HepG2 (cell line): ENCODE results near the gene FBXO48. TPM values are rescaled to one million over a fixed set of nuclear protein-coding genes. Genes with fewer than 3 reads are reported as not detected.

Experiments used
- ATAC-seq: fragments of 200-7000 bp; cut with Tn5 transposase; 3 replicates; pipeline ENCODE4 v1.9.1; 2020; ENCODE audit warnings: mild to moderate bottlenecking, moderate library complexity
- BruUV-seq: library from RNA; stranded (reverse); fragments of 400-500 nt; replicated peaks from 2 replicates; lab custom pipeline; 2021; lab: Mats Ljungman, UMichigan
- CTCF ChIA-PET: fragments of 300-600 bp; formaldehyde crosslinking; extraction: SDS; loops from one replicate; lab custom pipeline; 2021; ENCODE audit warnings: low total read pairs, inconsistent platforms, low intra/inter-chr PET ratio; lab: Yijun Ruan, JAX
- POLR2A ChIA-PET: fragments of 350-600 bp; sonication (Branson Sonifier 250); formaldehyde crosslinking; loops from one replicate; lab custom pipeline; 2020; ENCODE audit warnings: antibody characterized with exemption, inconsistent platforms; lab: Yijun Ruan, JAX
- DNase-seq: peaks from one replicate; pipeline ENCODE4 v3.0.0-alpha.2; 2015; ENCODE audit warnings: low spot score
- FAIRE-seq: peaks from 3 replicates; lab custom pipeline; 2011; peaks lifted over from hg19 to GRCh38; lab: Jason Lieb, UNC
- H2AFZ ChIP-seq: one replicate; pipeline ENCODE4 v1.6.1; 2011; ENCODE audit warnings: low read length, inconsistent platforms
- H3K27ac ChIP-seq: fragments of 300-600 bp; 3 replicates; pipeline ENCODE4 v1.8.0; 2011; ENCODE audit warnings: mixed run types, mild to moderate bottlenecking, mixed read lengths, low read length, inconsistent platforms; ENCODE audit not compliant: insufficient read depth; ENCODE audit errors: extremely low read length
- H3K27me3 ChIP-seq, 2 experiments: fragments of 200-600 bp in 1 of 2; 2 replicates in 1 of 2; 3 replicates in 1 of 2; pipeline versions ENCODE4 v1.6.0 to v1.8.0; 2011; ENCODE audit warnings: low read length in 2 of 2, mild to moderate bottlenecking in 2 of 2, moderate library complexity in 2 of 2, inconsistent platforms in 1 of 2; ENCODE audit not compliant: insufficient read depth in 2 of 2, control insufficient read depth in 1 of 2
- H3K36me3 ChIP-seq, 2 experiments: fragments of 200-600 bp in 1 of 2; replicated peaks in 1 of 2; 2 replicates in 1 of 2; 3 replicates in 1 of 2; pipeline versions ENCODE4 v1.5.1 to v1.8.0; 2011; ENCODE audit warnings: low read length in 2 of 2, inconsistent platforms in 1 of 2; ENCODE audit not compliant: insufficient read depth in 2 of 2, control insufficient read depth in 1 of 2
- H3K4me1 ChIP-seq: 2 replicates; pipeline ENCODE4 v1.5.1; 2012; ENCODE audit warnings: low read length, inconsistent platforms; ENCODE audit not compliant: insufficient read depth
- H3K4me2 ChIP-seq: 2 replicates; pipeline ENCODE4 v1.6.0; 2011; ENCODE audit warnings: low read depth, low read length, inconsistent platforms
- H3K4me3 ChIP-seq, 3 experiments: fragments of 200-600 bp in 1 of 3; sonication (generic), shearing (Covaris generic) in 1 of 3; replicated peaks in 1 of 3; 2 replicates each; pipeline ENCODE4 v1.5.1; 2011 to 2016; ENCODE audit warnings: low read length in 3 of 3, inconsistent platforms in 2 of 3, low read depth in 2 of 3, mild to moderate bottlenecking in 2 of 3, control low read depth in 1 of 3, mixed read lengths in 1 of 3; ENCODE audit not compliant: insufficient read depth in 1 of 3
- H3K79me2 ChIP-seq: one replicate; pipeline ENCODE4 v1.6.1; 2011; ENCODE audit warnings: low read length, inconsistent platforms; ENCODE audit not compliant: insufficient read depth
- H3K9ac ChIP-seq: 2 replicates; pipeline ENCODE4 v1.6.0; 2011; ENCODE audit warnings: mild to moderate bottlenecking, low read depth, low read length, inconsistent platforms; ENCODE audit not compliant: insufficient read depth
- H3K9me3 ChIP-seq: 2 replicates; pipeline ENCODE4 v1.5.1; 2012; ENCODE audit warnings: mild to moderate bottlenecking, low read length
- H4K20me1 ChIP-seq: 2 replicates; pipeline ENCODE4 v1.6.0; 2011; ENCODE audit warnings: inconsistent platforms, mild to moderate bottlenecking, low read length, moderate library complexity; ENCODE audit not compliant: insufficient read depth
- GLI4 ChIP-seq: sonication (generic); formaldehyde crosslinking; IDR thresholded peaks from 2 replicates; pipeline ENCODE4 v1.5.1; 2020; ENCODE audit warnings: missing genetic modification reagents, mild to moderate bottlenecking, moderate library complexity, borderline replicate concordance
- GRHL1 ChIP-seq: sonication (generic); formaldehyde crosslinking; conservative IDR thresholded peaks from 2 replicates; pipeline ENCODE4 v1.8.0; 2022; ENCODE audit warnings: missing genetic modification reagents
- GZF1 ChIP-seq: sonication (generic); formaldehyde crosslinking; IDR thresholded peaks from 2 replicates; pipeline ENCODE4 v1.5.1; 2020; ENCODE audit warnings: mild to moderate bottlenecking, missing genetic modification reagents
- MTERF4 ChIP-seq: sonication (generic); formaldehyde crosslinking; IDR thresholded peaks from 2 replicates; pipeline ENCODE4 v1.8.0; 2023; ENCODE audit warnings: mild to moderate bottlenecking, missing genetic modification reagents
- NFE2 ChIP-seq: sonication (generic); formaldehyde crosslinking; IDR thresholded peaks from 2 replicates; pipeline ENCODE4 v1.4.0; 2020; ENCODE audit warnings: missing genetic modification reagents
- SALL1 ChIP-seq: sonication (generic); formaldehyde crosslinking; IDR thresholded peaks from 2 replicates; pipeline ENCODE4 v1.8.0; 2022; ENCODE audit warnings: mild to moderate bottlenecking, missing genetic modification reagents
- SCMH1 ChIP-seq: sonication (generic); formaldehyde crosslinking; IDR thresholded peaks from 2 replicates; pipeline ENCODE4 v1.9.0; 2021; ENCODE audit warnings: missing genetic modification reagents, mild to moderate bottlenecking, borderline replicate concordance
- ZNF275 ChIP-seq: sonication (generic); formaldehyde crosslinking; IDR thresholded peaks from 2 replicates; pipeline ENCODE4 v1.8.0; 2022; ENCODE audit warnings: missing genetic modification reagents, mild to moderate bottlenecking, inconsistent platforms, borderline replicate concordance
- ZNF337 ChIP-seq: sonication (generic); formaldehyde crosslinking; IDR thresholded peaks from 2 replicates; pipeline ENCODE4 v1.5.1; 2020; ENCODE audit warnings: missing genetic modification reagents, low read depth, mild to moderate bottlenecking, borderline replicate concordance
- ZNF383 ChIP-seq: sonication (generic); formaldehyde crosslinking; IDR thresholded peaks from 2 replicates; pipeline ENCODE4 v1.4.0; 2020; ENCODE audit warnings: missing genetic modification reagents, mild to moderate bottlenecking, borderline replicate concordance
- ZNF740 ChIP-seq: sonication (generic); formaldehyde crosslinking; IDR thresholded peaks from 2 replicates; pipeline ENCODE4 v1.4.0; 2020; ENCODE audit warnings: missing genetic modification reagents
- WGBS: methylation state at CpG from one replicate; pipeline ENCODE4 v1.1.6; 2017; ENCODE audit warnings: low lambda C conversion rate; 5-methylcytosine and 5-hydroxymethylcytosine counted together
- in situ Hi-C: cut with HindIII; loops from 2 replicates; pipeline ENCODE4 v1.10.0; 2017; ENCODE audit warnings: low pct_unique_long_range_greater_than_20kb; ENCODE audit not compliant: extremely low pct_ligation_motif_present
- intact Hi-C: fragments of 100-400 bp; cut with micrococcal nuclease; formaldehyde crosslinking; loops from one replicate; pipeline ENCODE4 v1.10.0; 2022; ENCODE audit not compliant: unreplicated experiment
- polyA plus RNA-seq, 8 experiments: library from polyadenylated mRNA; depleted of rRNA in 3 of 8; stranded (reverse) in 7 of 8; unstranded in 1 of 8; fragments of >200 nt; fragmentation: Illumina TruSeq in 4 of 8; extraction: Trizol in 4 of 8; gene quantifications; 2 replicates each; pipeline versions ENCODE4 v1.2.1 to v1.2.3, GENCODE V29; 2011 to 2016; ENCODE audit warnings: low read depth in 4 of 8, missing spikeins in 1 of 8, mixed read lengths in 1 of 8; ENCODE audit not compliant: insufficient read depth in 1 of 8
- total RNA-seq, 5 experiments: library from RNA; depleted of rRNA; stranded (reverse); fragments of >200 nt; fragmentation: Illumina TruSeq; extraction: Trizol; gene quantifications; 2 replicates each; pipeline ENCODE4 v1.2.3, GENCODE V29; 2016; ENCODE audit warnings: low read depth in 1 of 5

FBXO48 gene
- total and polyA plus RNA-seq, 2 of the 13 experiments (the other 11 are each of a cell fraction or from before 2014, with no cell fraction given): 0.42 to 1.1 TPM

- no peaks in the 10 kb centered on the region for H3K27me3 ChIP-seq
- H3K4me2 ChIP-seq: no peak overlapping the region
- intact Hi-C loops (no loop called here), in situ Hi-C loops (no loop called here)
- H3K79me2 ChIP-seq: no peaks in the 10 kb centered on the region
- no peak for ATAC-seq
- H4K20me1 ChIP-seq: no peaks in the 10 kb centered on the region
- POLR2A ChIA-PET: no interaction called here
- no peak overlapping the region for H2AFZ ChIP-seq
- H3K9me3 ChIP-seq: no peaks in the 10 kb centered on the region
- DNase-seq: no peak
- H3K9ac ChIP-seq: no peak overlapping the region
- BruUV-seq: no TSS peak
- H3K36me3 ChIP-seq: no peaks in the 10 kb centered on the region
- no peak overlapping the region for H3K27ac ChIP-seq
- no peak overlapping the region for H3K4me3 ChIP-seq
- no peak for FAIRE-seq
- CTCF ChIA-PET: no interaction called here
- 4% methylated on average over 3 of the region's 3 CpGs for WGBS
- no peaks in the 10 kb centered on the region for H3K4me1 ChIP-seq
- TF ChIP-seq ZNF337 (CRISPR knock-in tag) (no peak), ZNF383 (CRISPR knock-in tag) (no peak), SCMH1 (CRISPR knock-in tag) (no peak), NFE2 (CRISPR knock-in tag) (no peak), SALL1 (no peak), ZNF275 (CRISPR knock-in tag) (no peak), GZF1 (no peak), GLI4 (CRISPR knock-in tag) (no peak), ZNF740 (CRISPR knock-in tag) (no peak), MTERF4 (CRISPR knock-in tag) (no peak), GRHL1 (CRISPR knock-in tag) (no peak)
- TF ChIP-seq, all 625 proteins: peak for 0
Measured at GRCh38 chr2:68512326-68512725, 45.2 kb upstream of the FBXO48 start.
